ENCODE results near the gene GPR152.

The GPR152 gene

GRCh38 chr11:67415501-67416304 is 36.8 kb downstream of the GPR152 start, which contains the start of gene CARNS1:
CARNS1 (plus strand) TSS chr11:67415678; CDS start chr11:67416200, 522 bp downstream.
- H3K4me2 ChIP-seq (ENCODE audit: low read length) = no peak within 1 kb of the TSS
- H4K20me1 ChIP-seq (ENCODE audit: insufficient read depth, low read length) = no peaks in the 10 kb centered on the region
- peaks cover 35% of the 10 kb centered on the region for H3K4me1 ChIP-seq (ENCODE audit: low read length)
- H3K27me3 ChIP-seq (ENCODE audit: low read depth, low read length) = peaks cover 51% of the 10 kb centered on the region
- no peak within 1 kb of the TSS for H3K4me3 ChIP-seq (ENCODE audit: low read length)
- no peak within 1 kb of the TSS for H2AFZ ChIP-seq (ENCODE audit: low read depth, low read length)
- H3K27ac ChIP-seq (ENCODE audit: low read length) = no peak within 1 kb of the TSS
- no peaks in the 10 kb centered on the region for H3K9me3 ChIP-seq (ENCODE audit: insufficient read depth, low read length)
- H3K36me3 ChIP-seq (replicated peaks; ENCODE audit: low read depth, low read length) = no peaks in the 10 kb centered on the region
- no peaks in the 10 kb centered on the region for H3K79me2 ChIP-seq (ENCODE audit: low read length)
- TF ChIP-seq EZH2phosphoT487 (IDR thresholded peaks at IDR 0.05; ENCODE audit: low read depth) (no peak), CTCF (IDR thresholded peaks at IDR 0.05; ENCODE audit: low read depth, low read length) (no peak)
- no peak within 1 kb of the TSS for H3K9ac ChIP-seq (ENCODE audit: low read length)

DNA sequence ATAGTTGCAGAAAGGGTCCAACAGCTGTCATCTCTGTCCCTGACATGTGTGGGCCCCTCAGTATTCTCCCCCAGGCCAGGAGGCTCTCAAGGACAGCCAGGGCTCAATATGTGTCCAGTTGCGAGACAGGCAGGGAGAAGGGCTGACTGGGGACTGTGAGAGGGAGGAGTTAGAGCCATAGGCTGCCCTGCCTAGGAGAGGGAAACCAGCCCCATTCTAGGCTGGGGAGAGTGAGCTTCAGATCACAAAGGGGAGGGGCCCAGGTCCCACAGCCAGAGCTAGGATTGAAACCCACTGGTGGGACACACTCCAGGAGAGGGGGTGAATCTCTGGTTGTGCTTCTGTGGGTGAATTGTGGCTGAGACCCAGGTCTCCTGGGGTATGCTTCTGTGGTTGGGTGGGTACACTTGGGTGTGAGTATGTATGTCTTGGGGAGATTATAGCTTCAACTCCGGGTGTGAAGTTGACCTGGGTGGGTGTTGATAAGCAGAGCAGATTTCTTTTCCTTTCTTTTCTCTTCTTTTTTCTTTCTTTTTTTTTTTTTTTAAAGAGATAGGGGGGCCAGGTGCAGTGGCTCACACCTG is 39.2 kb downstream of the GPR152 start:
- TF ChIP-seq CTCF (IDR thresholded peaks at IDR 0.05; ENCODE audit: low read depth, low read length) (no peak), EZH2phosphoT487 (IDR thresholded peaks at IDR 0.05; ENCODE audit: low read depth) (no peak)
- Histone ChIP-seq H3K27me3 (ENCODE audit: low read depth, low read length) (peaks cover 40% of the 10 kb centered on the region), H3K4me1 (ENCODE audit: low read length) (peaks cover 33% of the 10 kb centered on the region), H3K9me3 (ENCODE audit: insufficient read depth, low read length) (no peaks in the 10 kb centered on the region), H3K4me3 (ENCODE audit: low read length) (no peak overlapping the region), H3K36me3 (replicated peaks; ENCODE audit: low read depth, low read length) (no peaks in the 10 kb centered on the region), H3K27ac (ENCODE audit: low read length) (no peak overlapping the region), H2AFZ (ENCODE audit: low read depth, low read length) (no peak overlapping the region), H4K20me1 (ENCODE audit: insufficient read depth, low read length) (no peaks in the 10 kb centered on the region), H3K4me2 (ENCODE audit: low read length) (no peak overlapping the region), H3K79me2 (ENCODE audit: low read length) (no peaks in the 10 kb centered on the region), H3K9ac (ENCODE audit: low read length) (no peak overlapping the region)

DNA sequence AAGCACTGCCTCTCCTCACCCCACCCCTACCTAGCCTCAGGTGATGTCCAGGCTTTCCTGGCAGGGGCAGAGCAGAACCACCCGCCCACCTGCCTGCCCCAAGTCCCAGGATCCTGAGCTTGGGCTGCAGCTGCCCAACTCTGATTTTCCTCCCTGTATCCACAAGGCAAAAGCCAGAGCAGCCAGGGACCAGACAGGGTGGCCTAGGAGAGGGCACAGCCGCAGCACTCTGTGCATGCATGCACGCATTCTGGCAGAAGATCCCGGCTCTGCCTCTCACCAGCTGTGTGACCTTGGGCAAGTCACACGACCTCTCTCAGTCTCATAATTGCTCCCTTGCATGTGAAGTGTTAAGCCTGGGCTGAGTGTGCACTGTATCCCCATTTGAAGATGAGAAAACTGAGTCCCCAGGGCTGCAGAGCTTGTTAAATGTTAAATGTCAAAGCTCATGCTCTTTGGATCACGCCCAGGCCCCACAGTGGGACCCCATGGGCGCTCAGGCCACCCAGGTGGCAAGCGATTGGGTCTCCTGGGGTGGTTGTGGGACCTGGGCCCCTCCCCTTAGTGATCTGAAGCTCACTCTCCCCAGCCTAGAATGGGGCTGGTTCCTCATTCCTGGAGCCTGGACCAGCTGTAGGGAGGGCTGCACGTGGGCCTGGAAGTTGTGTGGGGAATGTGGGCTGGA is 39.9 kb downstream of the GPR152 start:
- Histone ChIP-seq H3K4me1 (ENCODE audit: low read length) (peaks cover 33% of the 10 kb centered on the region), H4K20me1 (ENCODE audit: insufficient read depth, low read length) (no peaks in the 10 kb centered on the region), H3K27ac (ENCODE audit: low read length) (no peak overlapping the region), H3K4me2 (ENCODE audit: low read length) (no peak overlapping the region), H3K36me3 (replicated peaks; ENCODE audit: low read depth, low read length) (no peaks in the 10 kb centered on the region), H3K9ac (ENCODE audit: low read length) (no peak overlapping the region), H3K4me3 (ENCODE audit: low read length) (no peak overlapping the region), H3K79me2 (ENCODE audit: low read length) (no peaks in the 10 kb centered on the region), H3K9me3 (ENCODE audit: insufficient read depth, low read length) (no peaks in the 10 kb centered on the region), H2AFZ (ENCODE audit: low read depth, low read length) (no peak overlapping the region), H3K27me3 (ENCODE audit: low read depth, low read length) (peaks cover 33% of the 10 kb centered on the region)
- no peak for TF ChIP-seq CTCF (IDR thresholded peaks at IDR 0.05; ENCODE audit: low read depth, low read length)
- no peak for TF ChIP-seq EZH2phosphoT487 (IDR thresholded peaks at IDR 0.05; ENCODE audit: low read depth)

- Histone ChIP-seq H2AFZ (ENCODE audit: low read depth, low read length) (no peak overlapping the region), H3K27me3 (ENCODE audit: low read depth, low read length) (peaks cover 26% of the 10 kb centered on the region), H3K79me2 (ENCODE audit: low read length) (no peaks in the 10 kb centered on the region), H4K20me1 (ENCODE audit: insufficient read depth, low read length) (no peaks in the 10 kb centered on the region), H3K4me3 (ENCODE audit: low read length) (no peak overlapping the region), H3K27ac (ENCODE audit: low read length) (no peak overlapping the region), H3K9me3 (ENCODE audit: insufficient read depth, low read length) (no peaks in the 10 kb centered on the region), H3K9ac (ENCODE audit: low read length) (no peak overlapping the region), H3K4me2 (ENCODE audit: low read length) (peak overlapping the region; percentile 13; the same call in 1 of the 2 replicates), H3K4me1 (ENCODE audit: low read length) (peaks cover 33% of the 10 kb centered on the region), H3K36me3 (replicated peaks; ENCODE audit: low read depth, low read length) (no peaks in the 10 kb centered on the region)
- TF ChIP-seq CTCF (IDR thresholded peaks at IDR 0.05; ENCODE audit: low read depth, low read length) = no peak
- TF ChIP-seq EZH2phosphoT487 (IDR thresholded peaks at IDR 0.05; ENCODE audit: low read depth) = no peak
Observed at GRCh38 chr11:67411785-67412152, 40.8 kb downstream of the GPR152 start.

Measured in OCI-LY3 (cell line).